HG02981 (cell line): ENCODE data around the gene CLEC2B.
A peak's percentile ranks its signal among the peaks of the same experiment; 100 is the strongest.

Experiments used
- ATAC-seq: cut with Tn5 transposase; IDR thresholded peaks from one replicate; pipeline ENCODE4 v1.9.1; 2021; ENCODE audit warnings: mild to moderate bottlenecking, moderate library complexity; ENCODE audit not compliant: unreplicated experiment

CLEC2B gene

GRCh38 chr12:9870286-9870866, 1.2 kb upstream of the CLEC2B start:
- no peak for ATAC-seq

GRCh38 chr12:9868951-9869306, 225 bp downstream of the CLEC2B start:
- ATAC-seq = no peak

- ATAC-seq = no peak
Measured at GRCh38 chr12:9868311-9868801, 798 bp downstream of the CLEC2B start.

- ATAC-seq = no peak
Measured at GRCh38 chr12:9867531-9867930, 1.6 kb downstream of the CLEC2B start.

GRCh38 chr12:9866860-9867269, 2.3 kb downstream of the CLEC2B start:
- no peak for ATAC-seq

GRCh38 chr12:9864913-9865675, 4.1 kb downstream of the CLEC2B start:
- ATAC-seq = no peak

GRCh38 chr12:9858135-9858534, 11.0 kb downstream of the CLEC2B start:
- no peak for ATAC-seq

- ATAC-seq = no peak
Measured at GRCh38 chr12:9856894-9857293, 12.3 kb downstream of the CLEC2B start.

GRCh38 chr12:9856151-9856550, 13.0 kb downstream of the CLEC2B start:
- no peak for ATAC-seq

GRCh38 chr12:9851927-9852326, 17.2 kb downstream of the CLEC2B start:
- ATAC-seq = no peak

GRCh38 chr12:9851050-9851449, 18.1 kb downstream of the CLEC2B start:
- no peak for ATAC-seq

- ATAC-seq = no peak
Measured at GRCh38 chr12:9848899-9849298, 20.3 kb downstream of the CLEC2B start.

GRCh38 chr12:9843407-9843806, 25.7 kb downstream of the CLEC2B start:
- ATAC-seq = no peak

GRCh38 chr12:9831720-9832119, 37.4 kb downstream of the CLEC2B start:
- ATAC-seq = no peak

- no peak for ATAC-seq
Measured at GRCh38 chr12:9829982-9830381, 39.2 kb downstream of the CLEC2B start.

GRCh38 chr12:9829483-9829882, 39.7 kb downstream of the CLEC2B start:
- ATAC-seq = no peak

GRCh38 chr12:9827209-9827888, 41.8 kb downstream of the CLEC2B start, which contains the start of gene KLRF1:
Gene KLRF1 (plus strand): TSS chr12:9827481. CDS start chr12:9827545, 64 bp downstream.
- no peak for ATAC-seq

- ATAC-seq = no peak
Measured at GRCh38 chr12:9820281-9820930, 48.7 kb downstream of the CLEC2B start.

- ATAC-seq = peak; percentile 77
Measured at GRCh38 chr12:9813821-9814798, 55.0 kb downstream of the CLEC2B start.

- ATAC-seq = no peak
Measured at GRCh38 chr12:9811621-9812020, 57.5 kb downstream of the CLEC2B start.
